ENCODE data around the gene IFT27. TPM values are rescaled to one million over a fixed set of nuclear protein-coding genes. Genes with fewer than 3 reads are reported as not detected.

The IFT27 gene
- total and polyA plus RNA-seq, 2 of the 4 experiments (the other 2 are of a cell fraction), result 14.5 to 26.9 TPM

GRCh38 chr22:36775586-36775963, 344 bp downstream of the IFT27 start:
- in situ Hi-C loops (cut with MboI; ENCODE audit: low sequenced_read_pairs) (loop anchor here (10.0 kb wide), 1 partner anchor 231 kb away; no protein-coding TSS in a partner anchor), dilution Hi-C loops (cut with HindIII; ENCODE audit: low sequenced_read_pairs, unreplicated experiment) (no loop called here), intact Hi-C loops (cut with micrococcal nuclease) (no loop called here)
- TF ChIP-seq MAFK (IDR thresholded peaks at IDR 0.05; ENCODE audit: low read depth, low read length) (no peak), MAZ (IDR thresholded peaks at IDR 0.05; ENCODE audit: borderline replicate concordance, low read depth, low read length) (no peak)
- peak overlapping the region; percentile 56 for H3K4me3 ChIP-seq (ENCODE audit: insufficient read depth, low read depth, low read length)
- H2BK5ac ChIP-seq (ENCODE audit: low read depth, low read length, poor library complexity, severe bottlenecking), result no peak overlapping the region
- H3K4me2 ChIP-seq (ENCODE audit: low read depth, low read length), result peak overlapping the region; percentile 95
- H3K56ac ChIP-seq (ENCODE audit: extremely low read depth, insufficient read depth, low read length), result no peak overlapping the region
- peak overlapping the region; percentile 86 for H3K23ac ChIP-seq (ENCODE audit: low read depth, low read length)
- peak; percentile 2 for ATAC-seq (ENCODE audit: low read depth)
- CTCF ChIA-PET, result interaction anchor here (1.0 to 1.6 kb wide), 3 partner anchors 18 to 231 kb away, joined by 3 to 4 read pairs (median 3); no protein-coding TSS in a partner anchor
- no TSS peak for BruUV-seq (replicated peaks)
- H3K9me1 ChIP-seq (ENCODE audit: insufficient read depth, low read length), result 0 out of 2 replicates have a peak, but pooled peaks cover 3% of the 10 kb centered on the region
- no peak overlapping the region for H2BK20ac ChIP-seq (ENCODE audit: low read depth, low read length)
- peak; percentile 5 for DNase-seq
- H3K4me1 ChIP-seq (ENCODE audit: control insufficient read depth, insufficient read depth, low read length), result peaks cover 5% of the 10 kb centered on the region
- H3K79me1 ChIP-seq (ENCODE audit: low read depth in 1 of 2, low read length in 2 of 2), result peaks cover 12 to 18% of the 10 kb centered on the region in 2 experiments; a peak in 3 of 4 replicates
- POLR2A ChIA-PET (ENCODE audit: unreplicated experiment), result interaction anchor here (1.0 kb wide), 1 partner anchor 8 kb away, joined by 4 read pairs; no protein-coding TSS in a partner anchor
- peak overlapping the region; percentile 5 for H4K5ac ChIP-seq (ENCODE audit: low read depth, low read length)
- no peaks in the 10 kb centered on the region for H4K20me1 ChIP-seq (ENCODE audit: insufficient read depth, low read length)
- H2AFZ ChIP-seq (replicated peaks; ENCODE audit: low read length, poor library complexity), result peak overlapping the region; percentile 93
- 0% methylated on average over 3 of the region's 23 CpGs; no CpG with 5 or more reads in 1 of the 2 experiments for WGBS, 2 experiments (ENCODE audit: extremely low coverage in 2 of 2, insufficient read length in 1 of 2)
- peak overlapping the region; percentile 78; the same call in 1 of the 2 replicates for H3K14ac ChIP-seq (replicated peaks; ENCODE audit: low read depth, low read length)
- H3K9ac ChIP-seq (ENCODE audit: low read depth, low read length), result peak overlapping the region; percentile 56
- H3K36me3 ChIP-seq (ENCODE audit: control insufficient read depth, insufficient read depth, low read length), result 0 out of 2 replicates have a peak, but pooled peaks cover 2% of the 10 kb centered on the region
- no peaks in the 10 kb centered on the region for H3K9me3 ChIP-seq (ENCODE audit: control insufficient read depth, insufficient read depth, low read length)
- no peak overlapping the region for H2BK120ac ChIP-seq (ENCODE audit: low read depth, low read length)
- peak overlapping the region; percentile 68 for H3K4ac ChIP-seq (ENCODE audit: low read depth, low read length)
- no peaks in the 10 kb centered on the region for H3K27me3 ChIP-seq (ENCODE audit: control insufficient read depth, insufficient read depth, low read length)
- peak overlapping the region; percentile 31 for H3K27ac ChIP-seq (ENCODE audit: insufficient read depth, low read length)
- no peak overlapping the region for H2AK5ac ChIP-seq (ENCODE audit: low read depth, low read length)
- no peak overlapping the region for H2BK15ac ChIP-seq (ENCODE audit: low read depth, low read length)
- peak overlapping the region; percentile 75 for H2AK9ac ChIP-seq (replicated peaks; ENCODE audit: low read depth, low read length, poor library complexity)
- peak overlapping the region; percentile 1; the same call in 1 of the 2 replicates for H3K18ac ChIP-seq (ENCODE audit: low read depth, low read length)
- H4K91ac ChIP-seq (ENCODE audit: insufficient read depth, low read depth, low read length), result 0 out of 2 replicates have a peak overlapping the region, but pooled peaks have one; percentile 23
- H4K8ac ChIP-seq (ENCODE audit: low read depth in 2 of 2, low read length in 2 of 2), result peak overlapping the region; percentile 41 to 73; a peak in 3 of 4 replicates

Measured in IMR-90 (cell line).